HG02943 (cell line): ENCODE results near the gene SLC7A8.

ENCODE experiments used
- ATAC-seq: cut with Tn5 transposase; IDR thresholded peaks from one replicate; pipeline ENCODE4 v1.9.1; 2021; ENCODE audit warnings: mild to moderate bottlenecking, low read depth, moderate library complexity; ENCODE audit not compliant: unreplicated experiment

Gene SLC7A8

DNA sequence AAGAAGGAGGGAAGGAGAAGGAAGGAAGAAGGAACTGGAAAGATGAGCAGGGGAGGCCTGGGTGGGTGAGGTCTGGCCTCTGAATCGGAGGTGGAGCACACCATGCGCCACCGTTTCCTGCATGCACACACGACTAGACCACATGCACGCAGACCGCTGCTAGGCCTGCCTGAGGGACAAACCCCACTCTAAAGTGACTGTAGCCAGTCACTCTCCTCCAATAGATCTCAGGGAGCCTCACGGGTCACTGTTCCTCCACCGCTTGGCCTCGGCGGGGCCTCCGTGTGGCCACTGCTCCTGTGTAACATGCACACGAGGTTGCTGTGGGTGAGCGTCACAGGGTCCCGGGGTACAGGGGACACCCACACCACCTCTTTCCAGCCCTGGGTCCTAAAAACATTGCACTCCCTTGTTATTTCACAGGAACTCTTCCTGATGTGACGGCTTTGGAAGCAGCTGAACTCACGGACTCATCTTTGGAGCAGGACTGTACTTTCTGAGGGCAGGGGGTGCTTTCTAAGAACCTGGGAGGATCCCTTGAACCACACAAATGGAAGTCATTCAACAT, 46.8 kb downstream of the SLC7A8 start:
- ATAC-seq = no peak

DNA sequence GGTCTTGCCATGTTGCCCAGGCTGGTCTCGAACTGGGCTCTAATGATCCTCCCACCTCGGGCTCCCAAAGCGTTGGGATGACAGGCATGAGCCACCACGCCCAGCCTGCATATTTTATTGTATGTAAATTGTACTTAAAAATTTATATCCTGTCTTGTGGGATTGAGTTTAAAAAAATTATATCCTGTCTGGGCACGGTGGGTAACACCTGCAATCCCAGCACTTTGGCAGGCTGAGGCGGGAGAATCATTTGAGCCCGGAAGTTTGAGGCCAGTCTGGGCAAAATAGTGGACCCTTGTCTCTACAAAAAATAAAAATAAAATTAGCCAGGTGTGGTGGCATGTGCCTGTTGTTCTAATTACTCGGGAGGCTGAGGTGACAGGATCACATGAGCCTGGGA, 50.5 kb downstream of the SLC7A8 start:
- no peak for ATAC-seq

DNA sequence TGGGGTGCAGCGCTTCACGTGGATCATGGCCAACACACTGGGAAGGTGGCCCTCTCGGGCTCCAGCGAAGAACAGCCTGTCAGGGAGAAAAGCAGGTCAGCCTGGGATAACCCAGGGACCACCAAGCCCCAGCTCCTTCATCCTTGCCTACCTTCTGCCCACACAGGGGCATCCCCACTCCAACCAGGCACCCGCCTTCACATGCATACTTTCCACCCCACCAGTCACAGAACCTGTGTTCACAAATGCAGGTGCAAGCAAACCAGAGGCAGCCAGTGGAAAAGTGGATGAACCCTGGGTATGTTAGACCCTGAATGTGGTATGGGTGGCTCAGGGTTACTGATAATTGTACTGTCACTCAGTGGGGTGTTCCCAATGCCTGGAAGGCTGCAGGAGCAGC, 52.0 kb downstream of the SLC7A8 start:
- no peak for ATAC-seq

DNA sequence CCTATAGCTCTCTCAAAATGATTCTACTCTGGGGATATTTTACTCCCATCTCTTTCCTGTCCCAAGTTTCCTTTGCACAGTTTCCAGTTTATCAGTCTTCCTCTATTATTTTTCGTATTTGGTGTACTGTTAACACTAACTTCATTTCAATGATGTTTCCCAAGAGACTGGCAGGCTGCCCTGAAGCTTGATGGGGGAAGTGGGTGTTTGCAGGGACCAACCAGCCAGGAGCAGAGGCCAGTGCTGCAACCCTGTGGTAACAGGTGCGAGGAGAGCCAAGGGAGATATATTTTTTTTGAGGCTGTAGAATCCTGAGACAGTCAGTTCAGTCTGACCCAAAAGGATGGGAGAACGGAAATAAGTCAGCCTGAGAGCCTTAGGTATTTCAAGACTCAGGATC, 52.6 kb downstream of the SLC7A8 start:
- ATAC-seq = no peak

DNA sequence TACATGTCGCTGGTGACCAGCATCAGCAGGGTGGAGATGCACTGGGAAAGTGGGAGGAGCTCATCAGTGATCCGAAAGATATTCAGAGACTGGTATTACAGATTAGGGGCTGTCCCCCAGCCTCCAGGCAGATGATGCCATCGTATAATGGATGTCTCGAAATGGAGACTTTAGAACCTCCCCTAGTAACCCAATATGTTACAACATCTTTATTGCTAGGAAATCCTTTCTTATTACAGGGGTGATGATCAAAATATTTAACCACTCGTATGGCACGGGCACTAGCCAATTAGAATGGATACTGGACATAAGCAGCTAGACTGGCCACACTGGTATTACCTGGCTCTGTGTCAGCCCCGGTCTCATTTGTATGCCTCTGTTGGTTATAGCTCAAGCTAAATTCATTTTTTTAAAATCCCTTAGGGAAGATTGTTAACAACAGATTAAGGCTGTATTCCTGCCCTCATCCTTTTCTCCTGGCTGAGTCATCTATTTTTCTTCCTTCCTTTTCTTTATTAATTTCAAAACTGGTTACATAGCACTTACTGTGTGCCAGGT, 53.6 kb downstream of the SLC7A8 start:
- ATAC-seq = no peak

DNA sequence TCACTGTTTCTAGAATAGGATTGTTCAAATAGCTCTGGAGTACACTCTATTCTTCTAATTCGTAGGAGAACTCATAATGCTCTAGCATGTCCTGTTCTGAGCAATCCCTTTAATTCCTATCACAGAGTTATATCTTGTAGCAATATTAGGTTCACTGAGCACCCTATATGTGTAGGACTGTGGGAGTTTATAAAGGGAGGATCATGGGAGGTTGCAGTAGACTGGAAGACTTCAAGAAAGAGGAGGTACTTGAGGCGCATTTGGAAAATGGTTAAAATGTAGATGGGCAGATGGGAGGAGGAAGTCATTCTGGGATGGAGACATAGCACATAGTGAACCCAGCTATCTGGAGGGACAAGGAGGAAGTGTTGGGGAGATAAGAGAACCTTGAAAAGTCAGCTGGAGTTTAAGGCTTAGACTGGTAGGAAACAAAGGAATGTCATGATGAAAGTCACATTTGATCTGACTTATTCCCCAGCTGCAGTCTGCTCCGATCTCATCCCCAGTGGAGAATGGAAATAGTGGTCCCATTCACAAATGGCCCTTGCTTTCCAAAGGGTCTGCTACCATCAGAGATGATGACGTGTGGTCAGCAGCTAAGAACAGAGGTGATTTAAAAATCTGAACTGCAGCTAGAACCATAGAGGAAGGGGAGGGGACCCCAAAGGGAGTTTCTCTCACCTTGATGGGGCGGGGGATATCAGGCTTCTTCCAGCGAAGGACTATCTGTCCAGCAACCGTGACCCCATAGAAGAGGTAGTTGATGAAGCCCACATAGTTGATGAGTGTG, 54.3 kb downstream of the SLC7A8 start:
- ATAC-seq = no peak

DNA sequence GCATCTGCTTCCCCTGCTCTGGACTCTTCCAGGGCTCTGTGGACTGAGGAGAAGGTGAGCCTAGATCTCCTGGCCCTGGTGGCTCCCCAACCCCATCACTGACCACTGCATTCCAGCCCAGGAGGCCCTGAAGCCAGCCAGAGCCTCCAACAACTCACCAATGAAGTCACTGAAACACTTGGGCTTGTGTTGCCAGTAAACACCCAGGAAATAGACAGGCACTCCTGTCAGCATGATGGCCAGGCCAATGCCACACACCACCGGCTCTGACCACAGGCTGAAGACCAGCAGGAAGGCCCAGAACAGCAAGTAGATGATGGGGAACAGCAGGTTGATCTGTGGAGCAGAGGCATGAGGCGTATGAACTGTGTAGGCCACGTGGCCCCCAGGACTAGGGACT, 55.6 kb downstream of the SLC7A8 start:
- no peak for ATAC-seq

DNA sequence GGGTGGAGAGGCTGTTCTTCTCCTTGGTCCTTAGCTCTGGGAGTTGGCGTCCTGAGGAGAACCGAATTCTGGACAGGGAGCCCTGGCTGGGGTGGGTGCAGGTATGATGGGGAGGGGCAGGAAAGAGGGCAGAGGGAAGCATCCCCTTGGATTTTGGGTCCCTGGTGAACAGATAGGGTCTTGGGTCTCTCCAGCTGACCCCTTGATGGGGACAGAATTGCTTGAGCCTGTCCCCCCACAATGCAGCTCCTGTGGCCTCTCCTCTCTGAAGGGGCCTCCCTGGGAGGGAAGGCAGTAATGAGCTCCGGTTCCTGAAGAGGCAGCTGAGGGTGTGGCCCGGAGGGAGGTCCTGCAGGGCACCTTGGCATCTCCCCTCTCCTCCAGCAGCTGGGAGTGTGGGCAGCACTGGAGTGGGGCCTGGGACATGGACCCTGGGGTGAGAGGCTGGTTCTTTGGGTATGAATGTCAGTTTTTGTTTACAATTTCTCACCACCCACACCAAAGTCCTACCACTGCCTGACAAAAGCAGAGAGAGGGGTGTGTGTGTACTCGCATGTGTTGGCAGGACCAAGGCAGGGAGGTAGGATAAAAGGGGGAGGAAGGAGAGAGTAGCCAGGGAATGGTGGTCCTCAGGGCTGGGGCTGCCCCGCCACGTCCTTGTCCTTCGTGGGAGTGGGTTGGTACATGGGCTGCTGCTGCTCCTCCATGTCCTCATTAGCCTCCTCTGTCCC, 56.7 kb downstream of the SLC7A8 start:
- ATAC-seq = no peak

DNA sequence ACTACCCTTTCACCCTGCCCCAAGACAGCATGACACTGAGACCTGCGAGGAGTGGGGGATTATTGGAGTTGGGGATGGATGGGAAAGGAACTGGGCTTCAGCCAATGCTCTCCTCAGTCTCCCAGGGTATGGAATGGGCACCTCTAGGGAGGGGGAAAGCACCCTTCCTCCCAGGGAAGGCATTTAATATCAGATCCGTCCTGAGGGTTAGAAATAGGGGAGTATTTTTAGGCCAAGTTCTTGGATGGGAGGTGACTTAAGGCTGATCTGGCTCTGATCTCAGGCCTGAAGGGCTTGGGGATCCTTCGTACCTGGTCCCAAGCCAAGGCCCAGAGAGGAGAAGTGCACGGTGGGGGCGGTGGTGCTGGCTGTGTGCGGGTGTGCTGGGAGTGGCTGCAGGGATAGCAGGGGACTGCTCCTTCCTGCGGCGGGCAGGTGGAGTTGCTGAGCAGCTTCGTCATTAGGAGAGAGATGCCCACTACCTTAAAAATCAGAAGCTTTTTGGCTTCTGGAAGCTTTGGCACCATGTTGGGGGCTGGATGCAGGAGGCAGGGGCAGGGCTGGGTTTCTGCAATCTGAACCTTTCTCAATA, 57.4 kb downstream of the SLC7A8 start:
- no peak for ATAC-seq

DNA sequence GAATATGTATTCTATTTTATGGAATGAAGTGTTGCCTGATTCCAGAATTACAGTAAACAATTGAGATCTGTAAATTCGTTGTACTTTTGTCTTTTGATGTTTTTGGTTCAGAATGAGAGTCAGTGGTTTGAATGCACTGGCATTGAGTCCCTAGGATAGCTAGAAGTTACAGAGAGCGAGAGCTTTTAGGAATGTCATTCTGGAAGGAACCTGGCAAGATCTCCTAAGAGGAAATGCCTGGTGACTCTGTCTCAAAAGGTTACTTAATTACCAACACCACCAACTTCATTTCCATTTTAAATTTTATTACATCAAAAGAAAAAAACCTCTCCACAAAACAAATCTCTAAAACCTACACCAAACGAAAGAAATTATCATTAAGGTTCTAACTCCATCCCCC, 58.4 kb downstream of the SLC7A8 start:
- no peak for ATAC-seq

DNA sequence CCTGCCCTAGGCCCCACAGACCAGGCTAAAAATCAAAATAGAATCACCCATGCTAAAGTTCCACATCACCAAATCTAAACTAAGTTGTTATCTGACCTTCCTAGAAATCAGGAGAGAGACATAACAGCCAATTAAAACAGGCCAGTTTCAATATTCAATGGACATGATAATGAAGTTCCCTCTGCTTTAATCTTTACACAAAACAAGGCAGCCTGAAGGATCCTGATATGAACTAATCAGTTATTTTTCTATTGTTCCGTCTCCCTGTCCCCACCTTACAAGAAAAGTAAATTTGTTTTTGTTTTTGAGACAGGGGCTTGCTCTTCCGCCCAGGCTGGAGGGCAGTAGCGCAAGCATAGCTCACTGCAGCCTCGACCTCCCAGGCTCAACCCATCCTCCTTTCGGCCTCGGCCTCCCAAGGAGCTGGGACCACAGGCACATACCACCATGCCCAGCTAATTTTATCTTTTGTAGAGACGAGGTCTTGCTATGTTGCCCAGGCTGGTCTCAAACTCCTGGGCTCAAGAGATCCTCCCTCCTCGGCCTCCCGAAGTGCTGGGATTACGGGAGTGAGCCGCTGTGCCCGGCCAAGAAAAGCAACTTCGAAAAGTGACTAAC, 59.0 kb downstream of the SLC7A8 start:
- ATAC-seq = no peak

DNA sequence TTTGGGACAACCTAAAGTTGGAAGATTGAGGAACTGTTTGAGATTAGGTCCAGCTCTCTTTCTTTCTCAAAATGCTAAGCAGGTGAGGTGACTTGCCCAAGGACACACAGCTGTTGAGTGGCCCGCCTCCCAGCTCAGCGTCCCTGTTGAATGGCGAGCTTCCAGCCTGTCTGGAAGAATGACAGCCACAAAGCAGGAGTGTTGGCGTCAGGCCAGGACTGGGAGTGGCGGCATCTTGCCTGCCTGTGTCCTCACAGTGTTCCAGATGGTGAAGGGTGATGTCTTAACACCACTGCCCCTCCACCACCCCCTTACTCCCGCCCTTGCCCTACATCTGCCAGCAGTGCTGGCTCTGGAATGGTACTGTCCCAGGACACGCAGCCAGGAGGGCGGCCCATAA, 60.0 kb downstream of the SLC7A8 start:
- no peak for ATAC-seq

DNA sequence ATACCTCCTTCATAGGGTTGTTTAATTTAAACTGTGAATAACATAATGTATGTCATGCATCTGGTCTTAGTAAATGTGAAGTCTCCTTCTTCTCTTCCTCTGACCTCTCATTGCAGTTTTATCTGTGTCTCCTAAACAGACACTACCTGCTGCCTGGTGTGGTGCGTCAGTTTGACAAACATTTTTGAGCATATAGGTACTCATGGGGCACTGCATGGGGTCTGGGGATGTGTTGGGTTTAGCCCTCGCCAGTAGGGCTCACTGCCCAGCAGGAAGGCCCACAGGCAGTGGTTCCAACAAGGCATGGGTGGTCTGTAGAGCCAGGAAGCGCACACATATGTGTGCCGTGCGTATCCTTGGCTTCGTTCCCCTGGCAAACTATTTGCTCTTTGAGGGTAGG, 61.4 kb downstream of the SLC7A8 start:
- no peak for ATAC-seq

DNA sequence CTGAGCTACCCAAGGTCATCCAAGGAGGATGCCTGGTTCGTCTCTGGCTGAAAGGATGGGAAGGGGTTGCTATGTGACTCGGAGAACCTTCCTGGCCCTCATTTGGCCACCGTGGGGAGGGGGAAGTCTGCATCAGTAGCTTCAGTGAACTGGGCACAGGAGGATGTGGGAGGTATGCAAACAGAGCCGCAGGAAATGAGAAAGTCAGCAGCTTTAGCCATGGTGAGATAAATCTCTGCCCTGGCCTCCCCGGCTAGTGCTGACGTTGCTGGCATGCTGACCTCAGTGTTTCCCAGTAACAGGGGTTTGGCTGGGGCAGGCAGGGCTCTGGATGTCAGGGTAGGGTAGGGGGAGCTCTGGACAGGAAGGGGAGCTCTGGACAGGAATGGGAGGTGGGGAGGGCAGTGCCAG, 62.1 kb downstream of the SLC7A8 start:
- no peak for ATAC-seq

DNA sequence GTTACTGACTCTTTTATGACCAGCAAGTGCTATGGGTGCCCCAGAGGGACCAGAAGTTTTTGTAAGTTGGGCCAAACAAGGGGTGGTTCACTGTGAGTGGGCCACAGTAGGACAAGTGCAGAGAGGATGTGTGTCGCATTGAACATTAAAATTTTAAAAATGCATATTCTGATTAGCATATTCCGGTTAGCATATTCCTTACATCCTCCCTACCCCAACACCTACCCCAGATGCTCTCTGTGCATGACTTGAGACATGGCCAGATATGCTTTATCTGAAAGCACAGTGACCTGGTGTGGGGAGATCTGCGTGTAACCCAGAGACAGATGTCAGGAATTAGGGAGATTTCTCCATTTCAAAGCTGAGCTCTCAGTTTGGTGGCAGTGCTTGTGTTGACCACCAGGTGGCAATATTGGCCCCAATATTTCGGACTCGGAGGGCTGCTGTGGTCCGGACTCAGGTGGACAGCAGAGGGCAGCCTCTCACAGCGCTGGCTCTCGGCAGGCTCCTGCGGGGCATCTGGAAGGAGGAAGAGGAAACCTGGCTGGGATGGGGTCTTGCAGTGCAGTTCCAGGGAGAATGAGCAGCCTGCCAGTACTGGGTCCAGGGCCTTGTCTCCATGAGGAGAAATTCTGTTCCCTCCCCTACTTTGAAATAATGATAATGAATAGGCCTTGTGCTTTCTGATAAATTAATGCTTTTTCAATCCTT, 62.8 kb downstream of the SLC7A8 start:
- ATAC-seq = no peak

DNA sequence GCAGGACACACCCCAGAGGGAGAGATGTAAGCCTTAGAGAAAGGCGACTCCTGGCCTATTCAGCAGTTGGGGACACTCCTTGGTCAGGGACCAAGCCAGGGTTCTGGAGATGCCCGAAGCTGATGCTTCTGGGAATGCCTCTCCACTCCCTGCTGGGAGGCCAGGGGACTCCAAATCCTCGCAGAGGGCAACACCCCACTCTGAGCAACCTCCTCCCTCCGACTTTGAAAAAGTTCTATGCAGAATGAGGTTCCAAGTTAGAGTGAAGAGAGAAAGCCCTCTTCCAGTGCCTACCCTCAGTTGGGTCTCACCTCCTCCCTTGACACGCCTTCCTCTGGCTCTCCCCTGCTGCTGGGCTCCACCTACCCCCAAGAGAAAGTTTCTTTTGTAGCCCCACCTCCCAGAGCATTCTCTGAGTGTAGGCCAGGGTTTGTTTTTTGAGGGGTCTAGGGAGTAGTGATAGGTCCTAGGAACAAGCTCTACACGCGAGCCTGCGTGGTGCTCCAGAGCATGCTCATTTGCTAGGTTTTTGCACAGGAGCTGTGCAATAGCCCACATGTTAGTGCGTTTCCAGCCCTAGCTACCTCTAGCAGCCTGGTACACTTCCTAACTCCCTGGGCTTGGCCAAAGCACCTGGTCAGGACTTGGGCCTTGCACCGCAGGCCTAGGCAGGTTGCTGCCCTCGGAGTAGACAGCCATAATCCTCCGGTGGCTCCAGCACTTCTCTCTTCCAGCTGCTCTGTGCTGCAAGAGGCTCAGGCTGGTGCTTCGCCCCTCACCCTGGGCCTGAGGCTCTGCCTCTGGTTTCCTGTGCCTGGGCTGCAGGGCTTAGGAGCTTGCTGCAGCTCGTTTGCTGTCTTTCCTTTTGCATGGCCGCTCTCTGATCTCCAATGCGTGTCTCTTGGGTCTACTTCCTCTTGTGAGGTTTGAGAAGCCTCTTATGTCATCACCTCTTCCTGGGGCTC, 63.8 kb downstream of the SLC7A8 start:
- no peak for ATAC-seq

DNA sequence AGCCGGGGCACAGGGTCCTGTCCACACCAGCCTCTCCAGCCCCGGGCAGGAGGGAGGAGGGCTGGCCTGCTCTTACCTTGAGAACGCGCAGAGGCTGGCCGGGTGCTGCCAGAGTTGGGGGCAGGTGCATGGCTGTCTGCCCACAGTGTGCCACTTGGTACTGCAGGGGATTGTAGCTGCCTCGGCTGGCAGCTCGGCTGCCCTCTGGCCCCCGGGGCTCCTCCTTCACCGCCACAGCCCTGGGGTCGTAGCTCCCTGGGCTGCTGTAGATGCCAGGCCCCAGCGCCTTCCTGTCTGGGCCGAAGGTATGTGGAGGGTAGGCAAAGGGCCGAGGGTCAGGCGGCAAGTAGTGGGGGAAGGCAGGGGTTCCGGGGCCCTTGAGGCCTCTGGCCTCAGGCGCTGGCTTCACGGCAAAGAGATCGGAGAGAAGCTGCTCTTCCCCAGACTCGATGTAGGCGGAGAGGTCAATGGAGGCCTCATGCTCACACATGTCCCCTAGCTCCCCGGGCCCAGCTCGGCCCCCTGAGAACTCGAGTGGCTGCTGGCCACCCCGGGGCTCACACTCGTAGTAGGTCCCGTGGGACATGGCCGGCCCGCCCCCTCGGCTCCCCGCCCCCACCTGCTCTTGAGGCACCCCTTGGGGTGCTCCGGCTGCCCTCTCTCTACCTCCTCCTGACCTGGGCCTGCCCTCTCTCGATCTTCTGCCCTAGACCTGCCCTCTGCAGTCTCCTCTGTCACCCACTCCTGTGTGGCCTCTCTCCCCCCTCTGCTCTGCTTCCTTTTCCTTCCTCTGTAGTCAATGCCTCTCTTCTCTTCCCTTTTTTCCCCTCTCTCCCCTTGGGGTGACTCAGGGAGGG, 64.7 kb downstream of the SLC7A8 start, which contains the start of gene CEBPE:
TSS of gene CEBPE (minus strand) at position 750 of the 857 bp plus-strand sequence. CDS start at position 586, 164 bp downstream.
- ATAC-seq = no peak
